ENCODE data around the gene KLF13.

DNA sequence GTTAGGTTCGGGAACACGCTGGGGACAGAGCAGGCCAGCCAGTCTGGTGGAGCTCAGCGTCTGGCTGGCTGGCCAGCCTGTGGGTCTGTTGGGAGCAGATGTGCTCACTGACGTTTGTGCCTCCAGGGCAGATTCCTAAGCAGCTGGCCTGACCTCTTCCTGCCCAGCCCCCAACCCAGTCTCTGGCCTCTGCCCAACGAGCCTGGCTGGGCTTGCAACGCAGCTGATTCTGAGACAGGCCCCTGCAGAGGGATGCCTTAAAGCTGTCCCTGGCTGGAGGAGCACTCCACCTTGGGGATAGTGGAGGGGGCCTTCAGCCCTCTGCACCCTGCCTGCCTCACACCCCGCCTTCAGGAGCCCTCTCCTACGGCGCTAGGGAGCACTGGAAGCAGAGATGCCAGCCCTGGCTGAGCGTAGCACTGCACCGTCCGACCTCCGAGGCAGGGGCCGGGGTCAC is 46.0 kb downstream of the KLF13 start:
- TF ChIP-seq, protein P1, sequence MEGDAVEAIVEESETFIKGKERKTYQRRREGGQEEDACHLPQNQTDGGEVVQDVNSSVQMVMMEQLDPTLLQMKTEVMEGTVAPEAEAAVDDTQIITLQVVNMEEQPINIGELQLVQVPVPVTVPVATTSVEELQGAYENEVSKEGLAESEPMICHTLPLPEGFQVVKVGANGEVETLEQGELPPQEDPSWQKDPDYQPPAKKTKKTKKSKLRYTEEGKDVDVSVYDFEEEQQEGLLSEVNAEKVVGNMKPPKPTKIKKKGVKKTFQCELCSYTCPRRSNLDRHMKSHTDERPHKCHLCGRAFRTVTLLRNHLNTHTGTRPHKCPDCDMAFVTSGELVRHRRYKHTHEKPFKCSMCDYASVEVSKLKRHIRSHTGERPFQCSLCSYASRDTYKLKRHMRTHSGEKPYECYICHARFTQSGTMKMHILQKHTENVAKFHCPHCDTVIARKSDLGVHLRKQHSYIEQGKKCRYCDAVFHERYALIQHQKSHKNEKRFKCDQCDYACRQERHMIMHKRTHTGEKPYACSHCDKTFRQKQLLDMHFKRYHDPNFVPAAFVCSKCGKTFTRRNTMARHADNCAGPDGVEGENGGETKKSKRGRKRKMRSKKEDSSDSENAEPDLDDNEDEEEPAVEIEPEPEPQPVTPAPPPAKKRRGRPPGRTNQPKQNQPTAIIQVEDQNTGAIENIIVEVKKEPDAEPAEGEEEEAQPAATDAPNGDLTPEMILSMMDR (IDR thresholded peaks at IDR 0.05; ENCODE audit: insufficient read depth, low read depth, low read length), result no peak
- no peak for TF ChIP-seq EZH2 (IDR thresholded peaks at IDR 0.05; ENCODE audit: insufficient read depth, low read length)

Data from astrocyte (in vitro differentiated cells and primary cell).